CD4-positive, alpha-beta T cell treated with Interferon gamma for 1 hour (primary cell): Measurements from ENCODE around the gene ADORA2A.

Experiments used
- DNase-seq: peaks from one replicate; pipeline ENCODE4 v3.0.0-alpha.2; 2020

The ADORA2A gene

DNA sequence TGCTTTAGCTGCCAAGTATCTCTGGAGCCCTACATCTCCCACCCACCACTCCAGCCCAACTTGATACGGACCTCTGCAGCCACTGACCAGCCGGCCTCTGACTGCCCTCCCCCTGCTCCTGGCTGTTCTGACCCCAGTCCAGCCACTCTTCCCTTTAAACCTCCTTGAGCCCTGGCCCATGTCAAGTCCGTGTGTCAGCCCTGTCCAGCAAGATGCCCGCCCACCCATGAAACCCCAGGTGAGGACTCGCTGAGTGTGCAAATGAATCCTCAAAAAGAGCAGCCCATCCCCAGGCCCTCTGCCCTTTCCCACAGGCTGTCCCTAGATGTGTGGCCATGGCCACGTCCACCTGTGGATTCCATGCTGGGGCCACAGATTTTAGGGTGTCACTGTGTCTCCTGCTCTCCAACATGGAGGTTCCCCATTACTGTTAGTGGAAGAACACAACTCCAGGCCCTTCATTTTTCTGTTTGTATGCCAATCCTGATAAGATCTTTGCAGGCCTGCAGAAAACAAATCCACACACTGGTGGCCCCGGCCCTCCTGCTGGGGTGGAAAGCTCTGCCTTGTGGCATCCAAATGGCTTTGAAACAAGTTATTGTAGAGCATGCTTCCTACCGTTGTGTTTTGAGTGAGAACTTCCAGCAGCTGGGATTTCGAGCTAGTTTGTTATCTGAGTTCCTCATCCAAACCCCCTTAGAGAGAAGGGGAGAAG, 22.7 kb upstream of the ADORA2A start:
- no peak for DNase-seq

- no peak for DNase-seq
Measured at GRCh38 chr22:24405631-24406321, 21.6 kb upstream of the ADORA2A start.

DNA sequence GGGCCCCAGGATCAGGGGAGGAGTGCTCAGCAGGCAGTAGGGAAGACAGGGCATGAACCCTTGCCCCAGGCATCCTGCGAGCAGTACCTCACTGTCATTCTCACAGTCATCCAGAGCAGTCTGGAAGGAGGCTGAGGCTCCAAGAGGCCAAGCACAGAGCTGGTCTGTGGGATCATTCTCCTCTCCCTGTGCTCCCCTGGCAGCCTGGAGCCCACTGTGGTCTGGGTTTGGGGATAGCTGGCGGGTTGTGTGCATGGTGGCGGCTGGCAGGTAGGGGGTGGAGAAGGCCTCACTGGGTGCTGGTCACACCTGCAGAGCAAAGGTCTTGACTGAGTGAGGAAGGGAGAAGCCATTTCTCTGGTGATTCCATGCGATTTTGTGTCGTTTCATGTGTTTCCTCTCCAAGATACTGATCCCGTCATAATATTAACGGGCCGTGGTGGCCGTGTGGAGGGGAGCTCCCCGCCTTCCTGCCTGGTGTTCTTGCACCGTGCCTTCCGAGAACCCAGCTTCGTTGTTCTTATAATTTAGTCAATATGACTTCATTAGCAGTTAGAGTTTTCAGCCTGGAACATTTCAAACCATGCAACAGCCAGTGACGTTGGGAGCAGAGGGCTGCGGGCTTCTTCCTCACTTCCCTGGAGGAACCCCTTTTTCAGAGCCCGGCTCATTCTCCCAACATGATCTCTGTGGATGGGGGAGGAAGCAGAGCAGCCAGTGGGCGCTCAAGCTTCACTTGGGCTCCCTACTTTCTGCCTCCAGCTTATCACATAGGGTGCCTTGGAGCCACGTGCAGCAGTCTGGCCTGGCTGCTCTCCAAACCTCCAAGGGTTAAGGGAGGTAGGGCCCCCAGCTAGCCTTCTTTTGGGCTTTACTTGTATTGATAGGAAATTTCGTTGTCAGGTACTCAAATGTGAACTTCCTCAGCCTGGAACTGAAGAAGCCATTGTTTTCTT, 20.8 kb upstream of the ADORA2A start:
- DNase-seq = no peak

GRCh38 chr22:24407278-24407665, 20.1 kb upstream of the ADORA2A start:
- no peak for DNase-seq

DNA sequence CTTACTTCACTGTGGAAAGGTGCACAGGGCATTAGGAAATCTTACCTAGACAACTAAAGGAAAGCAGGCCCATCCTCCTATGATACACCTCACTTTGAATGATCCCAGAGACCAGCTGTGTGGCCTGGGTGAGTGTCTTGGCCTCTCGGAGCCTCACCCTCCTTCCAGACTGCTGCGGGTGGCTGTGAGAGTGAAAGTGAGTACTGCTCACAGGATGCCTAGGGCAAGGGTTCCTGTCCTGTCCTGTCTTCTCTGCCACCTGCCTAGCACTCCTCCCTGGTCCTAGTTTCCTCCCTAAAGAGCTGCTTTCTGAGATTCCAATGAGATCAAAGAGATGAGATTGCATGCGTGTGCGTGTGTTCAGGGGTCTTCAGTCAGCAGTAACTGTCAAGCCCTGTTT, 19.5 kb upstream of the ADORA2A start:
- no peak for DNase-seq

- no peak for DNase-seq
Measured at GRCh38 chr22:24408630-24409029, 18.8 kb upstream of the ADORA2A start.

DNA sequence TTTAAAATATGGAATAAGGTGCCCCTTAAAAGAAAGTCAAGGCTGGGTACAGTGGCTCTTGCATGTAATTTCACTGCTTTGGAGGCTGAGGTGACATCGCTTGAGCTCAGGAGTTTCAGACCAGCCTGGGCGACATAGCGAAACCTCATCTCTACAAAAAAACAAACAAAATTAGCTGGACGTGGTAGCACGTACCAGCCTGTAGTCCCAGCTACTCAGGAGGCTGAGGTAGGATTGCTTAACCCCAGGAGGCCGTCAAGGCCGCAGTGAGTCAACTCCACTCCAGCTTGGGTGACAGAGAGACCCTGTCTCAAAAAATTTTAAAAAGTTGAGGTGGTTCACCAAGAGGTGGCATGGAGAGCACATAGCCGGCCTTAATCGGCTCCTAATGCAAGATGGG, 17.7 kb upstream of the ADORA2A start:
- no peak for DNase-seq

DNA sequence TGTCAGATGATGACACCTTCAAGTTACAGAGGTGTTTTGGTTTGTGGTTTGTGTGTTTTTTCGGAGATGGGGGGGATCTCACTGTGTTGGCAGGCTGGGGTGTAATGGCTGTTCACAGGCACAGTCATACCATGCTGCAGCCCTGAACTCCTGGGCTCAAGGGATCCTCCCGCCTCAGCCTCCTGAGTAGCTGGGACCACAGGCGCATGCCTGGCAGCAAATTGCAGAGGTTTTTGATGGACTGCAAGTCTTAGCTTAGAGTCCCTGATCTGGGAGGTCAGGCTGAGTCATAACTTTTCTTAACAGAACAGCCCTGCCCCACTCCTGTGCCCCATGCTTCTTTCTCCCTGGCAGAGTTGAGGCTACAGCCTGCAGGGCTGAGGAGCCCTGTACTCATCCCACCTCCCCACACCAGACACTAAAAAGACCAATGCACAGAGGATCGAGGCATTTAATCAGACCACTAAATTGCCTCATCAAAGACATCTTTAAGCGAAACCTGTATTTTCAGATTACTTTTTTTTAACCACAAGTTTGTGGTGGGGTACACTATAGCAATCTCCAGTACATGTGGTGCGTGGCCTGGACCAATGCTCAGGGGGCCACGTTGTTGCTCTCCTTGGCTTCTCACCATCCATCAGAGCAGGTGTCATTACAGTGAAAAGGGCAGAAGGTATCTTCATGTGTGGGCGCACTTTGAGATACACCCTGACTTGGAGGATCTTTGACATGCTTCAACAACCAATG, 17.1 kb upstream of the ADORA2A start:
- no peak for DNase-seq

DNA sequence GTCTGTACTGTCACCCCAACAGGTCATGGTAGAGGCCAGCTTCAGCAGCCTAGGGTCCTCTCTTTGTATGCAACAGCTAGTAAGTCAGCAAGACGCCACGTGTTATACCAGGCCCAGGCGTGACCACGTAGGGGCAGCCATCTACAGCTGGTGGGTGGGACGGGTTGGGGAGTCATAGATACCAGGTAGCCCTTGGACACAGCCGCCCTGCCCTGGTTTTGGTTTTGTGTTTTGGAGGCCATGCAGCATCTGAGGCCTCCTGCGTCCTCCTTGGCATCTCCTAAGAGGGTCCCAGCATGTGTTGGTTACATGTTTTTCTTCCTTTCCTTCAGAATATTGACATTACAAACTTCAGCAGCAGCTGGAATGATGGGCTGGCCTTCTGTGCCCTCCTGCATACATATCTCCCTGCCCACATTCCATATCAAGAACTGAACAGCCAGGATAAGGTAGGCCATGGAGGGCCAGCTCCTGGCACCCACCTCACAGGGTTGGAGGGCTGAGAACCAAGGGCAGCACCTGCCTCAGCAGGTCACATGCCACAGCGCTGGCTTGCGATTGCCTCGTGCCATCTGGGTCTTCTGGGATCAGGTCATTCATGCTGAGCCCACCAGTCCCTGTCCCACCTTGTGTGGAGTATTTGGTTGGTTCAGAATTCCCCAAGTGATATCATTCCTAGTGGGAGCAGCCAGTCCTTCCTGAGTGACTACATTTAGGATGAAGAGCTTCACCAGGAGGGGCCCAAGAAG, 16.0 kb upstream of the ADORA2A start:
- DNase-seq = no peak

GRCh38 chr22:24412274-24412673, 15.1 kb upstream of the ADORA2A start:
- DNase-seq = no peak

GRCh38 chr22:24413271-24413670, 14.1 kb upstream of the ADORA2A start:
- DNase-seq = no peak

- no peak for DNase-seq
Measured at GRCh38 chr22:24413736-24414385, 13.5 kb upstream of the ADORA2A start.

DNA sequence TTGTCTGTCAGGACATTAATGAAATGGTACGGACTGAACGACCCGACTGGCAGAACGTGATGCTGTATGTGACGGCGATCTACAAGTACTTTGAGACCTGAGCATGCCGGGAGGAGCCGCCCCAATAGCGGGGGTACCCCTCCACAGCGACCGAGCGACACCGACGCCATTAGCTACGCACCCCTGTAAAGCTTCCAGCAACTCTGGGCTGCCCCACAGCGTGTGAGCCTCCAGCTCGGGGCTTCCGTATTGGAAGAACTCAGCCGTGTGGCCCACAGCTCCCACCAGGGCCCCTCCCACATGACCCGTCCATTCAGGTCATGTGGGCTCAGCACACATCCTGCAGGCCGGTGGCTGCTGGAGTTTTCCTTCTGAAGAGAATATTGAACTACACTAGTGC, 12.9 kb upstream of the ADORA2A start:
- DNase-seq = no peak

GRCh38 chr22:24414984-24415945, 12.1 kb upstream of the ADORA2A start:
- no peak for DNase-seq

- DNase-seq = no peak
Measured at GRCh38 chr22:24416095-24416494, 11.3 kb upstream of the ADORA2A start.

- DNase-seq = no peak
Measured at GRCh38 chr22:24416611-24417010, 10.8 kb upstream of the ADORA2A start.

GRCh38 chr22:24417200-24417599, 10.2 kb upstream of the ADORA2A start:
- no peak for DNase-seq

DNA sequence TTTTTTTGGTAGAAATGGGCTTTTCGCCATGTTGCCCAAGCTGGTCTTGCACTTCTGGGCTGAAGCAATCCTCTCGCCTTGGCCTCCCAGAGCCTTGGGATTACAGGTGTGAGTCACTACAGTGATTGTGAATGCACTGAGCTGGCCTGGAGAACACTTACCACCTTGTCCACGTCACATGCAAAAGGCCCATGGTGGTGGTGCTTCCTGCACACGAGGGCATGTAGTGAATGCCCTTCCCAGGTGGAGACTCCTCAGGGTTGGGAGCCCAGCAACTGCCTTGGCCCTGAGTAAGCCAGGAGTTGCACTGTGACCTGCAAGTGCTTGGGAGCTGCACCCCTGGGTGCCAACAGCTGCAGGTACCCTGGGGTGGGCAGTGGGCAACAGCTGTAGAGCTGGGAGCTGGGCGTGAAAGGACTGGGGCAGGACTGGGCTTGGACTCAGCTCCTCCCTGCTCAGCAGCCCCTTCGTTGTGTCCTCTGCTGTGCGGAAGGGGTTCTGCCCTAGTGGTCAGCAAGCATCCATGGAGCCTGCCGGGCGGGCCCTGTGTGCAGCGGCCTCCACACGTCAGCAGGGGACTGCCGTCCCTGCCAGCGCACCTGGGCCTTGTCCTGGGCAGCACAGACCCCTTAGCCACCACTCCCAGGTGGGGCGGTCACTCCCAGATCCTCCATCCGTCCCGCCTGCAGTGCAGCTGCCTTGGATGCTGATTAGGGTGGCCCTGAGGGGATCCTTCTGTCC, 9.3 kb upstream of the ADORA2A start:
- no peak for DNase-seq

- DNase-seq = no peak
Measured at GRCh38 chr22:24418786-24419474, 8.5 kb upstream of the ADORA2A start.
